Heart left ventricle (tissue), 16 donors: ENCODE results near the gene HLA-DOA. TPM values are rescaled to one million over a fixed set of nuclear protein-coding genes. Genes with fewer than 3 reads are reported as not detected.

Source experiments
- ATAC-seq, 4 donors: fragments of 200-7000 bp; cut with Tn5 transposase; one replicate each; pipeline ENCODE4 v1.9.1; 2020 to 2022; ENCODE audit warnings: moderate library complexity in 4 of 4, mild to moderate bottlenecking in 3 of 4, moderate number of reproducible peaks in 1 of 4
- DNase-seq, 5 donors: peaks; one replicate each; pipeline ENCODE4 v3.0.0-alpha.2; 2020
- H3K27ac ChIP-seq, 12 donors: fragments of 200-600 bp; sonication (generic) in 4 of 12; one replicate each; pipeline versions ENCODE4 v1.5.0 to v1.8.0; 2016 to 2022; ENCODE audit warnings: mild to moderate bottlenecking in 2 of 12
- H3K27me3 ChIP-seq, 9 donors: fragments of 200-600 bp; sonication (generic) in 2 of 9; one replicate each; pipeline versions ENCODE4 v1.5.1 to v1.8.0; 2016 to 2022; ENCODE audit warnings: mild to moderate bottlenecking in 3 of 9
- H3K36me3 ChIP-seq, 9 donors: fragments of 200-600 bp; sonication (generic) in 2 of 9; one replicate each; pipeline versions ENCODE4 v1.5.0 to v1.8.0; 2018 to 2022; ENCODE audit warnings: mild to moderate bottlenecking in 2 of 9
- H3K4me1 ChIP-seq, 12 donors: fragments of 200-600 bp; sonication (generic) in 4 of 12; one replicate each; pipeline versions ENCODE4 v1.5.0 to v1.8.0; 2016 to 2022; ENCODE audit warnings: mild to moderate bottlenecking in 3 of 12
- H3K4me3 ChIP-seq, 12 donors: fragments of 200-600 bp; sonication (generic) in 4 of 12; one replicate each; pipeline versions ENCODE4 v1.5.0 to v1.8.0; 2017 to 2022; ENCODE audit warnings: mild to moderate bottlenecking in 9 of 12, moderate library complexity in 4 of 12
- H3K9me3 ChIP-seq, 12 donors: fragments of 200-600 bp; sonication (generic) in 4 of 12; one replicate each; pipeline versions ENCODE4 v1.5.0 to v1.8.0; 2016 to 2022; ENCODE audit warnings: mild to moderate bottlenecking in 1 of 12
- CTCF ChIP-seq, 12 donors: fragments of 200-600 bp; sonication (generic) in 4 of 12; IDR thresholded peaks; one replicate each; pipeline versions ENCODE4 v1.5.0 to v1.8.0; 2018 to 2022; ENCODE audit warnings: antibody characterized with exemption in 12 of 12, mild to moderate bottlenecking in 5 of 12
- POLR2A ChIP-seq, 2 donors: fragments of 450-650 bp; IDR thresholded peaks; one replicate each; pipeline ENCODE4 v1.6.1; 2017; ENCODE audit warnings: antibody characterized with exemption in 2 of 2, mild to moderate bottlenecking in 2 of 2, moderate library complexity in 2 of 2
- WGBS, 4 donors: extraction: QIAGEN DNeasy Blood & Tissue Kit in 2 of 4; methylation state at CpG; one replicate each; pipeline versions ENCODE4 v1.1.5 to v1.1.7; 2013 to 2018; 5-methylcytosine and 5-hydroxymethylcytosine counted together
- intact Hi-C, 10 donors: fragments of 100-400 bp; cut with DNase I; formaldehyde crosslinking; loops; one replicate each; pipeline versions ENCODE4 v1.11.1 to v1.14.2; 2022
- polyA plus RNA-seq, 2 donors: library from polyadenylated mRNA; stranded (reverse); fragments of 200-250 nt; gene quantifications; one replicate each; pipeline ENCODE4 v1.2.3, GENCODE V29; 2013
- total RNA-seq, 9 donors: library from RNA; depleted of rRNA in 2 of 9; stranded (reverse); fragments of >200 nt in 2 of 9; fragmentation: NEBNext Ultra II Directional in 3 of 9; extraction: Animal tissue kit (Norgen Biotek cat#: 25700) in 3 of 9; gene quantifications; one replicate each; pipeline versions ENCODE4 v1.1.0 to v1.2.4, GENCODE V29; 2016 to 2023
- donor health status: ischemic (EF 13 %, LVEDD 7.1; RV severe dilation, severe dysfunction).
- donor health status: healthy with polysubstance abuse.
- donor health status: DM: no; HTN: yes; CAD: no.
- donor health status: DM: no; HTN: no; CAD: no.
- donor health status: ischemic (EF 25% LVEDD 6.9; RV normal size, moderate dysfunction).
- donor health status: ischemic (EF 25% LVEDD 5.7; RV mildly dilated, moderate dysfunction).
- donor health status: healthy.
- donor health status: DM: yes; HTN: yes; CAD: no.
- donor health status: ischemic (EF 35%, LVEDD 5.7; RV mildly dilated, moderate dysfunction).
- donor health status: nonischemic (EF 11% LVEDD 7.7; RV severe dilation, severe dysfunction).
- donor health status: DM: yes; HTN: yes; CAD: no.
- donor health status: PGD.
- donor health status: ischemic (EF 29% LVEDD 5.4; RV normal size, mild dysfunction).
- donor health status: nonischemic (EF 23%, LVEDD 6.1; RV moderate dilation, normal function).

HLA-DOA gene
- total and polyA plus RNA-seq, 11 donors, result 0.44 to 32.4 (median 1.3) TPM

- TF ChIP-seq CTCF (IDR thresholded peaks at IDR 0.05), result no peak
- TF ChIP-seq POLR2A (IDR thresholded peaks at IDR 0.05), result no peak
- H3K4me3 ChIP-seq, result no peak overlapping the region
- H3K4me1 ChIP-seq, result peaks cover 0 to 15% (median 0%) of the 10 kb centered on the region in 12 donors
- no peaks in the 10 kb centered on the region for H3K9me3 ChIP-seq
- H3K27ac ChIP-seq, result no peak overlapping the region
- H3K36me3 ChIP-seq, result no peaks in the 10 kb centered on the region
- peaks cover 0 to 8% (median 0%) of the 10 kb centered on the region in 9 donors for H3K27me3 ChIP-seq
- intact Hi-C loops, result no loop called here
- ATAC-seq (no peak), DNase-seq (no peak)
Measured at GRCh38 chr6:33052627-33053026, 43.2 kb upstream of the HLA-DOA start.

- Histone ChIP-seq H3K4me1 (peaks cover 0 to 5% (median 0%) of the 10 kb centered on the region in 12 donors), H3K4me3 (no peak overlapping the region), H3K27ac (no peak overlapping the region), H3K27me3 (peaks cover 0 to 9% (median 0%) of the 10 kb centered on the region in 9 donors), H3K36me3 (no peaks in the 10 kb centered on the region), H3K9me3 (no peaks in the 10 kb centered on the region)
- no peak for DNase-seq
- TF ChIP-seq CTCF (IDR thresholded peaks at IDR 0.05) (no peak), POLR2A (IDR thresholded peaks at IDR 0.05) (no peak)
- WGBS, 4 donors, result 71 to 94% (median 75%) methylated on average over 5 to 6 of the region's 6 CpGs
- ATAC-seq, result no peak
- intact Hi-C loops, result no loop called here
Measured at GRCh38 chr6:33050014-33050810, 40.8 kb upstream of the HLA-DOA start.

- DNase-seq (no peak), ATAC-seq (no peak)
- peaks cover 0 to 5% (median 0%) of the 10 kb centered on the region in 12 donors for H3K4me1 ChIP-seq
- intact Hi-C loops, result no loop called here
- no peak overlapping the region for H3K27ac ChIP-seq
- TF ChIP-seq CTCF (IDR thresholded peaks at IDR 0.05) (peak in 3 of 12 donors; percentile 23 to 29 (median 27)), POLR2A (IDR thresholded peaks at IDR 0.05) (no peak)
- H3K9me3 ChIP-seq, result no peaks in the 10 kb centered on the region
- 64 to 72% (median 68%) methylated on average over 9 of the region's 9 CpGs for WGBS, 4 donors
- H3K27me3 ChIP-seq, result peaks cover 0 to 9% (median 0%) of the 10 kb centered on the region in 9 donors
- no peaks in the 10 kb centered on the region for H3K36me3 ChIP-seq
- no peak overlapping the region for H3K4me3 ChIP-seq
Measured at GRCh38 chr6:33049323-33050013, 40.1 kb upstream of the HLA-DOA start.

- TF ChIP-seq CTCF (IDR thresholded peaks at IDR 0.05), result no peak
- intact Hi-C loops, result no loop called here
- no peaks in the 10 kb centered on the region for H3K36me3 ChIP-seq
- 89 to 100% (median 94%) methylated on average over 2 of the region's 2 CpGs for WGBS, 4 donors
- H3K27me3 ChIP-seq, result no peaks in the 10 kb centered on the region
- no peak for ATAC-seq
- H3K9me3 ChIP-seq, result peaks cover 0 to 12% (median 0%) of the 10 kb centered on the region in 12 donors
- DNase-seq, result no peak
- H3K27ac ChIP-seq, result no peak overlapping the region
- H3K4me3 ChIP-seq, result no peak overlapping the region
- H3K4me1 ChIP-seq, result no peaks in the 10 kb centered on the region
Measured at GRCh38 chr6:33040157-33040556, 30.8 kb upstream of the HLA-DOA start.
